SK-N-MC (cell line): ENCODE results near the gene TMEM86A.

Experiments
- DNase-seq: peaks from one replicate; pipeline ENCODE4 v3.0.0-alpha.2; 2011; ENCODE audit warnings: low read depth, low spot score
- H3K27ac ChIP-seq: fragments of 200-600 bp; sonication (generic); 2 replicates; pipeline ENCODE4 v1.5.1; 2016; ENCODE audit warnings: mixed run types
- H3K36me3 ChIP-seq: fragments of 200-600 bp; sonication (generic); 2 replicates; pipeline ENCODE4 v1.6.1; 2017; ENCODE audit warnings: antibody characterized with exemption, low read length, mixed read lengths; ENCODE audit not compliant: insufficient read depth
- H3K4me3 ChIP-seq: fragments of 200-600 bp; sonication (generic); 2 replicates; pipeline ENCODE4 v1.5.1; 2016
- H3K9ac ChIP-seq: fragments of 200-600 bp; sonication (generic); 2 replicates; pipeline ENCODE4 v1.8.0; 2017; ENCODE audit warnings: mixed run types, mixed read lengths; ENCODE audit not compliant: insufficient read length
- H3K9me3 ChIP-seq: fragments of 200-600 bp; sonication (generic); 2 replicates; pipeline ENCODE4 v1.6.1; 2017; ENCODE audit warnings: low read depth, mild to moderate bottlenecking, antibody characterized with exemption, low read length, moderate library complexity, mixed read lengths
- EZH2 ChIP-seq: fragments of 200-600 bp; sonication (generic); IDR thresholded peaks from one replicate; pipeline ENCODE4 v1.6.1; 2017; ENCODE audit warnings: antibody characterized with exemption
- FOXP2 ChIP-seq: optimal IDR thresholded peaks from 2 replicates; pipeline ENCODE3; 2011; ENCODE audit warnings: mild to moderate bottlenecking, moderate library complexity; ENCODE audit not compliant: insufficient read depth; ENCODE audit errors: extremely low read length, control extremely low read depth
- POLR2AphosphoS5 ChIP-seq: IDR thresholded peaks from 2 replicates; pipeline ENCODE4 v1.6.1; 2012; ENCODE audit warnings: mild to moderate bottlenecking, low read depth, low read length, borderline replicate concordance

TMEM86A gene

GRCh38 chr11:18704045-18704645, 5.6 kb downstream of the TMEM86A start:
- no peak overlapping the region for H3K27ac ChIP-seq

GRCh38 chr11:18704698-18705097, 6.1 kb downstream of the TMEM86A start:
- DNase-seq, result no peak
- Histone ChIP-seq H3K27ac (no peak overlapping the region), H3K9me3 (no peaks in the 10 kb centered on the region), H3K9ac (no peak overlapping the region), H3K36me3 (no peaks in the 10 kb centered on the region), H3K4me3 (no peak overlapping the region)
- TF ChIP-seq EZH2, result no peak
- no peak for TF ChIP-seq FOXP2
- TF ChIP-seq POLR2AphosphoS5, result no peak

More at GRCh38 chr11:18704045-18704645, 5.6 kb downstream of the TMEM86A start:
- H3K4me3 ChIP-seq, result no peak overlapping the region
- H3K9me3 ChIP-seq, result no peaks in the 10 kb centered on the region
- no peaks in the 10 kb centered on the region for H3K36me3 ChIP-seq
- no peak for DNase-seq
- H3K9ac ChIP-seq, result no peak overlapping the region
- no peak for TF ChIP-seq EZH2
- no peak for TF ChIP-seq FOXP2
- TF ChIP-seq POLR2AphosphoS5, result no peak

GRCh38 chr11:18705651-18706281, 7.2 kb downstream of the TMEM86A start:
- no peaks in the 10 kb centered on the region for H3K36me3 ChIP-seq
- H3K4me3 ChIP-seq, result peak overlapping the region; percentile 25; the same call in 1 of the 2 replicates
- H3K9me3 ChIP-seq, result no peaks in the 10 kb centered on the region
- TF ChIP-seq EZH2, result no peak
- no peak for TF ChIP-seq FOXP2
- no peak for TF ChIP-seq POLR2AphosphoS5
- no peak for DNase-seq
- no peak overlapping the region for H3K9ac ChIP-seq
- H3K27ac ChIP-seq, result no peak overlapping the region

- H3K9ac ChIP-seq, result no peak overlapping the region
- TF ChIP-seq POLR2AphosphoS5 (no peak), EZH2 (no peak), FOXP2 (no peak)
- H3K27ac ChIP-seq, result no peak overlapping the region
- H3K4me3 ChIP-seq, result peak overlapping the region; percentile 38; the same call in 1 of the 2 replicates
- no peaks in the 10 kb centered on the region for H3K9me3 ChIP-seq
- no peak for DNase-seq
- no peaks in the 10 kb centered on the region for H3K36me3 ChIP-seq
These were observed 8.0 kb downstream of the TMEM86A start for GRCh38 chr11:18706330-18707243.

- H3K36me3 ChIP-seq, result no peaks in the 10 kb centered on the region
- no peak for DNase-seq
- no peak overlapping the region for H3K4me3 ChIP-seq
- no peak overlapping the region for H3K9ac ChIP-seq
- no peak for TF ChIP-seq FOXP2
- no peak for TF ChIP-seq EZH2
- TF ChIP-seq POLR2AphosphoS5, result no peak
- H3K27ac ChIP-seq, result no peak overlapping the region
- no peaks in the 10 kb centered on the region for H3K9me3 ChIP-seq
These were observed 9.3 kb downstream of the TMEM86A start for GRCh38 chr11:18707811-18708340.

GRCh38 chr11:18709414-18709813, 10.8 kb downstream of the TMEM86A start:
- Histone ChIP-seq H3K36me3 (no peaks in the 10 kb centered on the region), H3K9me3 (no peaks in the 10 kb centered on the region), H3K9ac (no peak overlapping the region), H3K27ac (no peak overlapping the region), H3K4me3 (no peak overlapping the region)
- no peak for DNase-seq
- TF ChIP-seq FOXP2 (no peak), POLR2AphosphoS5 (no peak), EZH2 (no peak)

GRCh38 chr11:18710545-18710944, 12.0 kb downstream of the TMEM86A start:
- Histone ChIP-seq H3K36me3 (no peaks in the 10 kb centered on the region), H3K9ac (no peak overlapping the region), H3K4me3 (no peak overlapping the region), H3K9me3 (no peaks in the 10 kb centered on the region), H3K27ac (no peak overlapping the region)
- TF ChIP-seq EZH2, result no peak
- no peak for TF ChIP-seq FOXP2
- TF ChIP-seq POLR2AphosphoS5, result no peak
- DNase-seq, result no peak
